Endothelial cell of umbilical vein (primary cell): ENCODE measurements around the gene VPS13A. TPM values are rescaled to one million over a fixed set of nuclear protein-coding genes. Genes with fewer than 3 reads are reported as not detected.

Source experiments
- BruUV-seq: library from RNA; stranded (reverse); fragments of 400-500 nt; replicated peaks from 2 replicates; lab custom pipeline; 2021; lab: Mats Ljungman, UMichigan
- CTCF ChIA-PET: fragments of 300-600, 350-600 bp; sonication (Branson Sonifier 250); formaldehyde crosslinking; loops from one replicate; lab custom pipeline; 2021; ENCODE audit warnings: antibody characterized with exemption, inconsistent platforms; lab: Charles Lee
- POLR2A ChIA-PET: fragments of 300-600, 350-600 bp; sonication (Branson Sonifier 250); formaldehyde crosslinking; loops from one replicate; lab custom pipeline; 2021; ENCODE audit warnings: antibody characterized with exemption, inconsistent platforms; lab: Charles Lee
- DNase-seq: peaks from one replicate; pipeline ENCODE4 v3.0.0-alpha.2; 2011; ENCODE audit warnings: low read depth, low spot score
- FAIRE-seq: peaks from 2 replicates; lab custom pipeline; 2011; peaks lifted over from hg19 to GRCh38; lab: Jason Lieb, UNC
- H2AFZ ChIP-seq: 2 replicates; pipeline ENCODE4 v1.6.0; 2012; ENCODE audit warnings: low read depth, low read length, control low read depth, inconsistent platforms
- H3K27ac ChIP-seq: 2 replicates; pipeline ENCODE4 v1.5.1; 2011; ENCODE audit warnings: low read depth, mild to moderate bottlenecking, control low read depth, low read length, moderate library complexity; ENCODE audit not compliant: insufficient read depth
- H3K27me3 ChIP-seq, 2 experiments: 2 replicates each; pipeline versions ENCODE4 v1.6.0 to v1.6.1; 2011; ENCODE audit warnings: low read length in 2 of 2, mixed read lengths in 1 of 2; ENCODE audit not compliant: control insufficient read depth in 2 of 2, insufficient read depth in 2 of 2
- H3K36me3 ChIP-seq, 2 experiments: 2 replicates in 1 of 2; 3 replicates in 1 of 2; pipeline ENCODE4 v1.5.1; 2011; ENCODE audit warnings: low read length in 2 of 2, mild to moderate bottlenecking in 1 of 2, moderate library complexity in 1 of 2; ENCODE audit not compliant: control insufficient read depth in 2 of 2, insufficient read depth in 2 of 2; ENCODE audit errors: extremely low read depth in 1 of 2
- H3K4me1 ChIP-seq: 3 replicates; pipeline ENCODE4 v1.5.1; 2011; ENCODE audit warnings: mild to moderate bottlenecking, low read length; ENCODE audit not compliant: control insufficient read depth, insufficient read depth; ENCODE audit errors: extremely low read depth
- H3K4me2 ChIP-seq: 2 replicates; pipeline ENCODE4 v1.6.1; 2011; ENCODE audit warnings: low read length, control low read depth, mixed read lengths; ENCODE audit not compliant: insufficient read depth
- H3K4me3 ChIP-seq, 3 experiments: fragments of 200-600 bp in 1 of 3; sonication (generic), shearing (Covaris generic) in 1 of 3; replicated peaks in 1 of 3; 2 replicates each; pipeline ENCODE4 v1.5.1; 2011 to 2016; ENCODE audit warnings: control low read depth in 3 of 3, low read length in 3 of 3, mild to moderate bottlenecking in 2 of 3, inconsistent platforms in 1 of 3, low read depth in 1 of 3, moderate library complexity in 1 of 3; ENCODE audit not compliant: insufficient read depth in 1 of 3
- H3K79me2 ChIP-seq: 2 replicates; pipeline ENCODE4 v1.6.0; 2012; ENCODE audit warnings: low read length, inconsistent platforms; ENCODE audit not compliant: control insufficient read depth, insufficient read depth
- H3K9ac ChIP-seq: replicated peaks from 2 replicates; pipeline ENCODE3; 2011; ENCODE audit warnings: low read length, control low read depth; ENCODE audit not compliant: insufficient read depth; ENCODE audit errors: extremely low read depth
- H3K9me1 ChIP-seq: replicated peaks from 3 replicates; pipeline ENCODE4 v1.6.0; 2011; ENCODE audit warnings: mild to moderate bottlenecking, low read length; ENCODE audit not compliant: control insufficient read depth, insufficient read depth; ENCODE audit errors: extremely low read depth
- H3K9me3 ChIP-seq: replicated peaks from 2 replicates; pipeline ENCODE4 v1.5.1; 2012; ENCODE audit warnings: low read length, inconsistent platforms; ENCODE audit not compliant: control insufficient read depth, insufficient read depth
- H4K20me1 ChIP-seq: replicated peaks from 2 replicates; pipeline ENCODE3; 2011; ENCODE audit warnings: mild to moderate bottlenecking, low read length; ENCODE audit not compliant: control insufficient read depth, insufficient read depth; ENCODE audit errors: extremely low read depth
- JUN ChIP-seq: IDR thresholded peaks from 2 replicates; pipeline ENCODE4 v1.6.1; 2011; ENCODE audit warnings: borderline replicate concordance, low read depth; ENCODE audit not compliant: insufficient read length, insufficient read depth
- MYC ChIP-seq: IDR thresholded peaks from one replicate; pipeline ENCODE4 v1.6.1; 2011; ENCODE audit warnings: mild to moderate bottlenecking, low read depth, low read length
- dilution Hi-C: fragments of 300-500 bp; cut with MboI; formaldehyde crosslinking; loops from one replicate; pipeline ENCODE4 v1.15.0; 2019; ENCODE audit warnings: low sequenced_read_pairs; ENCODE audit not compliant: extremely low pct_ligation_motif_present
- intact Hi-C: fragments of 100-400 bp; cut with micrococcal nuclease; formaldehyde crosslinking; loops from one replicate; pipeline ENCODE4 v1.10.0; 2022
- polyA plus RNA-seq, 4 experiments: library from polyadenylated mRNA; depleted of rRNA in 3 of 4; stranded (reverse) in 3 of 4; unstranded in 1 of 4; fragments of >200 nt; gene quantifications; 2 replicates each; pipeline versions ENCODE4 v1.2.1 to v1.2.3, GENCODE V29; 2011 to 2012; ENCODE audit warnings: missing spikeins in 1 of 4
- total RNA-seq: library from RNA; stranded (reverse); gene quantifications from 2 replicates; pipeline ENCODE4 v1.2.3, GENCODE V29; 2021
- TF ChIP-seq, protein P1 (sequence below), 2 donors: IDR thresholded peaks; 1 replicate in 1 of 2; 2 replicates in 1 of 2; pipeline ENCODE4 v1.5.1; 2011; ENCODE audit warnings: low read length in 2 of 2, mild to moderate bottlenecking in 2 of 2, moderate library complexity in 2 of 2, control low read depth in 1 of 2, inconsistent platforms in 1 of 2, low read depth in 1 of 2; ENCODE audit not compliant: insufficient read depth in 1 of 2; ENCODE audit errors: extremely low read depth in 1 of 2

Gene VPS13A
- total and polyA plus RNA-seq, 2 donors (not counting 3 experiments of a cell fraction or from before 2014, with no cell fraction given) = 4.7 to 33.3 TPM

DNA sequence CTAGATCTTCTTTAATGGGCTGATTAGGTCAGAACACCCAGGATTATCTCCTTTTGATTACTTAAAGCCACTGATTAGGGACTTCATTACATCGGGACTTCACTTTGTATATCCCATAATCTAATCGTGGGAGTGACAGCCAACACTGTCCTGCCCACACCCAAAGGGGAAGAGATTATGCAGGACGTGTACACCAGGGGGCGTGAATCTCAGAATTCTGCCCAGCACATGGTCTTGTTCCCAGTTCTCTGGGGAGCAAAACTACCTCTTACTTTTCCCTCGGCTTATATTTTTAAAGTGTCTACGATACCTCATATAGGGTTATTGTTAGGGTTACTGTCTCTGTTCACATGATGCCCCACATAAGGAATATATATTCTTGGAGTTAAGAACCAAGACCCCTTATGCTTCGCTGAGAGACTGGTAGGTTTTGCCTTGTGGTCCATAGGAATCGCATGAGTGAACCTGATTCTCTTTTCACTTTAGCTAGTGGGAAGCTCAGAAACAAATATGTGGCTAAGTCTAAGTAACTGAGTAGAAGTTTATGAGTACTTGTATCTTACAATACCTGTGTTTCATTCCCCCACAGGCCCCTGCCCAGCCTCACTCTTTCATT is 278.1 kb downstream of the VPS13A start:
- Histone ChIP-seq H3K9me1 (no peaks in the 10 kb centered on the region), H4K20me1 (no peaks in the 10 kb centered on the region), H3K9me3 (no peaks in the 10 kb centered on the region), H3K79me2 (no peaks in the 10 kb centered on the region), H3K27me3 (no peaks in the 10 kb centered on the region), H3K4me1 (no peaks in the 10 kb centered on the region), H3K4me3 (no peak overlapping the region), H3K4me2 (no peak overlapping the region), H3K9ac (no peak overlapping the region), H3K27ac (no peak overlapping the region), H2AFZ (no peak overlapping the region), H3K36me3 (no peaks in the 10 kb centered on the region)
- intact Hi-C loops = loop anchor here (5.0 to 10.0 kb wide), 4 partner anchors 129 to 759 kb away; no protein-coding TSS in a partner anchor
- dilution Hi-C loops = no loop called here
- ChIA-PET CTCF (interaction anchor here (0.7 to 9.4 kb wide), 13 partner anchors 12 to 666 kb away, joined by 3 to 214 read pairs (median 18); partner anchors contain the start of gene GNA14), POLR2A (no interaction called here)
- peak; percentile 34 for DNase-seq
- FAIRE-seq = no peak
- no TSS peak for BruUV-seq
- peak; percentile 20 for TF ChIP-seq MYC
- TF ChIP-seq JUN = no peak
- TF ChIP-seq, protein P1, sequence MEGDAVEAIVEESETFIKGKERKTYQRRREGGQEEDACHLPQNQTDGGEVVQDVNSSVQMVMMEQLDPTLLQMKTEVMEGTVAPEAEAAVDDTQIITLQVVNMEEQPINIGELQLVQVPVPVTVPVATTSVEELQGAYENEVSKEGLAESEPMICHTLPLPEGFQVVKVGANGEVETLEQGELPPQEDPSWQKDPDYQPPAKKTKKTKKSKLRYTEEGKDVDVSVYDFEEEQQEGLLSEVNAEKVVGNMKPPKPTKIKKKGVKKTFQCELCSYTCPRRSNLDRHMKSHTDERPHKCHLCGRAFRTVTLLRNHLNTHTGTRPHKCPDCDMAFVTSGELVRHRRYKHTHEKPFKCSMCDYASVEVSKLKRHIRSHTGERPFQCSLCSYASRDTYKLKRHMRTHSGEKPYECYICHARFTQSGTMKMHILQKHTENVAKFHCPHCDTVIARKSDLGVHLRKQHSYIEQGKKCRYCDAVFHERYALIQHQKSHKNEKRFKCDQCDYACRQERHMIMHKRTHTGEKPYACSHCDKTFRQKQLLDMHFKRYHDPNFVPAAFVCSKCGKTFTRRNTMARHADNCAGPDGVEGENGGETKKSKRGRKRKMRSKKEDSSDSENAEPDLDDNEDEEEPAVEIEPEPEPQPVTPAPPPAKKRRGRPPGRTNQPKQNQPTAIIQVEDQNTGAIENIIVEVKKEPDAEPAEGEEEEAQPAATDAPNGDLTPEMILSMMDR (IDR thresholded peaks at IDR 0.05; ENCODE audit: extremely low read depth in 1 of 2, insufficient read depth in 1 of 2, low read depth in 1 of 2, low read length in 2 of 2) = peak; percentile 55 to 70
